GM23248 (cell line): ENCODE data around the gene NNT.

Source experiments
- EZH2 ChIP-seq: fragments of 200-600 bp; sonication (generic); IDR thresholded peaks from 2 replicates; pipeline ENCODE4 v1.6.1; 2018; ENCODE audit warnings: antibody characterized with exemption, mild to moderate bottlenecking; ENCODE audit not compliant: insufficient read depth, poor library complexity, severe bottlenecking
- EZH2phosphoT487 ChIP-seq: fragments of 200-600 bp; sonication (generic); IDR thresholded peaks from 2 replicates; pipeline ENCODE4 v1.6.1; 2018; ENCODE audit warnings: antibody characterized with exemption, moderate library complexity, mild to moderate bottlenecking, low read depth; ENCODE audit not compliant: insufficient read depth

- TF ChIP-seq EZH2 (no peak), EZH2phosphoT487 (no peak)
Observed at GRCh38 chr5:43711496-43711895, 108.5 kb downstream of the NNT start.
